Loucy (cell line): ENCODE measurements around the gene CD9.

Experiments
- H2AFZ ChIP-seq: fragments of 200-600 bp; sonication (generic); 2 replicates; pipeline ENCODE4 v1.6.0; 2016; ENCODE audit warnings: antibody characterized with exemption, mild to moderate bottlenecking, low read length, moderate library complexity
- H3F3A ChIP-seq: fragments of 200-600 bp; 2 replicates; pipeline ENCODE4 v1.6.0; 2016; ENCODE audit warnings: antibody characterized with exemption, low read depth, mild to moderate bottlenecking
- H3K27me3 ChIP-seq: fragments of 200-600 bp; sonication (generic); 2 replicates; pipeline ENCODE4 v1.6.1; 2014; ENCODE audit warnings: low read length, mild to moderate bottlenecking; ENCODE audit not compliant: insufficient read depth, poor library complexity, severe bottlenecking
- H3K36me3 ChIP-seq: fragments of 200-600 bp; sonication (generic); 2 replicates; pipeline ENCODE4 v1.6.1; 2016; ENCODE audit warnings: low read length; ENCODE audit not compliant: insufficient read depth
- H3K4me1 ChIP-seq: fragments of 200-600 bp; sonication (generic); 2 replicates; pipeline ENCODE4 v1.5.1; 2014; ENCODE audit warnings: low read length, mild to moderate bottlenecking; ENCODE audit not compliant: insufficient read depth, poor library complexity, severe bottlenecking
- H3K4me2 ChIP-seq: fragments of 200-600 bp; sonication (generic); 2 replicates; pipeline ENCODE4 v1.6.0; 2014; ENCODE audit warnings: antibody characterized with exemption, low read length, low read depth, mild to moderate bottlenecking; ENCODE audit not compliant: poor library complexity, severe bottlenecking
- H3K4me3 ChIP-seq: fragments of 200-600 bp; sonication (generic); 2 replicates; pipeline ENCODE4 v1.5.1; 2014; ENCODE audit warnings: low read length, mild to moderate bottlenecking, mixed read lengths; ENCODE audit not compliant: poor library complexity, severe bottlenecking
- H3K79me2 ChIP-seq: fragments of 200-600 bp; sonication (generic); 2 replicates; pipeline ENCODE4 v1.6.1; 2014; ENCODE audit warnings: low read length; ENCODE audit not compliant: insufficient read depth
- H3K9ac ChIP-seq: fragments of 200-600 bp; sonication (generic); 2 replicates; pipeline ENCODE4 v1.6.0; 2014; ENCODE audit warnings: mild to moderate bottlenecking, low read depth, low read length, moderate library complexity; ENCODE audit not compliant: poor library complexity, severe bottlenecking
- H3K9me2 ChIP-seq: fragments of 200-600 bp; sonication (generic); replicated peaks from 2 replicates; pipeline ENCODE4 v1.6.1; 2016; ENCODE audit warnings: low read depth, low read length, mixed read lengths
- H3K9me3 ChIP-seq: fragments of 200-600 bp; sonication (generic); 2 replicates; pipeline ENCODE4 v1.6.1; 2014; ENCODE audit warnings: mild to moderate bottlenecking, antibody characterized with exemption, low read length, low read depth; ENCODE audit not compliant: insufficient read depth
- H4K20me1 ChIP-seq: fragments of 200-600 bp; sonication (generic); 2 replicates; pipeline ENCODE4 v1.6.0; 2014; ENCODE audit warnings: antibody characterized with exemption, low read length, mild to moderate bottlenecking; ENCODE audit not compliant: insufficient read depth, poor library complexity, severe bottlenecking
- EZH2phosphoT487 ChIP-seq: fragments of 200-600 bp; IDR thresholded peaks from 2 replicates; pipeline ENCODE4 v1.6.1; 2018; ENCODE audit warnings: antibody characterized with exemption, mild to moderate bottlenecking, moderate library complexity, borderline replicate concordance
- TF ChIP-seq, protein P1 (sequence below): fragments of 200-600 bp; sonication (generic); conservative IDR thresholded peaks from 2 replicates; pipeline ENCODE4 v1.5.1; 2014; ENCODE audit warnings: mild to moderate bottlenecking, antibody characterized with exemption, low read length

Gene CD9

DNA sequence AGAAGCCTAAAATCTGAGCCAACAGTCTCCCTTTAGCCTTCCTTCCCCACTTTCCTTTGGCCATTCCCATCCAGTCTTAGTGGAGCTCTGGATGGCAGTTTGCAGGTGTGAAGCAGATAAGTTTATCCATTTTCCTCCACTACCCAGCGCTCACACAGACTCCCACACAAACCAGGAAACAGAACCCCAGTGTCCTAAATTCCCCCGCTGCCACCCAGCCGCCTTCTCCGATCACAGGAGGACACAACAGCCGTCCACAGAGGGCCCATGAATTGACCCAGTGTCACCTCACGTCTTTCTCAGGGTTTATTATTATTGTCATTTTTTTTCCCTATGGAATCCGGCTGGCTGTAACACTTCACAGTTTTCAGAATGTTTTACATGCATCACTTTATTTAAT, 16.4 kb downstream of the CD9 start:
- Histone ChIP-seq H3K4me2 (no peak overlapping the region), H3K9ac (no peak overlapping the region), H2AFZ (no peak overlapping the region), H3K27me3 (no peaks in the 10 kb centered on the region), H3K4me1 (peaks cover 8% of the 10 kb centered on the region), H3K9me3 (no peaks in the 10 kb centered on the region), H3K36me3 (no peaks in the 10 kb centered on the region), H3K79me2 (no peaks in the 10 kb centered on the region), H4K20me1 (no peaks in the 10 kb centered on the region), H3K9me2 (no peaks in the 10 kb centered on the region), H3K4me3 (no peak overlapping the region), H3F3A (no peaks in the 10 kb centered on the region)
- TF ChIP-seq EZH2phosphoT487: no peak
- TF ChIP-seq, protein P1, sequence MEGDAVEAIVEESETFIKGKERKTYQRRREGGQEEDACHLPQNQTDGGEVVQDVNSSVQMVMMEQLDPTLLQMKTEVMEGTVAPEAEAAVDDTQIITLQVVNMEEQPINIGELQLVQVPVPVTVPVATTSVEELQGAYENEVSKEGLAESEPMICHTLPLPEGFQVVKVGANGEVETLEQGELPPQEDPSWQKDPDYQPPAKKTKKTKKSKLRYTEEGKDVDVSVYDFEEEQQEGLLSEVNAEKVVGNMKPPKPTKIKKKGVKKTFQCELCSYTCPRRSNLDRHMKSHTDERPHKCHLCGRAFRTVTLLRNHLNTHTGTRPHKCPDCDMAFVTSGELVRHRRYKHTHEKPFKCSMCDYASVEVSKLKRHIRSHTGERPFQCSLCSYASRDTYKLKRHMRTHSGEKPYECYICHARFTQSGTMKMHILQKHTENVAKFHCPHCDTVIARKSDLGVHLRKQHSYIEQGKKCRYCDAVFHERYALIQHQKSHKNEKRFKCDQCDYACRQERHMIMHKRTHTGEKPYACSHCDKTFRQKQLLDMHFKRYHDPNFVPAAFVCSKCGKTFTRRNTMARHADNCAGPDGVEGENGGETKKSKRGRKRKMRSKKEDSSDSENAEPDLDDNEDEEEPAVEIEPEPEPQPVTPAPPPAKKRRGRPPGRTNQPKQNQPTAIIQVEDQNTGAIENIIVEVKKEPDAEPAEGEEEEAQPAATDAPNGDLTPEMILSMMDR: no peak

DNA sequence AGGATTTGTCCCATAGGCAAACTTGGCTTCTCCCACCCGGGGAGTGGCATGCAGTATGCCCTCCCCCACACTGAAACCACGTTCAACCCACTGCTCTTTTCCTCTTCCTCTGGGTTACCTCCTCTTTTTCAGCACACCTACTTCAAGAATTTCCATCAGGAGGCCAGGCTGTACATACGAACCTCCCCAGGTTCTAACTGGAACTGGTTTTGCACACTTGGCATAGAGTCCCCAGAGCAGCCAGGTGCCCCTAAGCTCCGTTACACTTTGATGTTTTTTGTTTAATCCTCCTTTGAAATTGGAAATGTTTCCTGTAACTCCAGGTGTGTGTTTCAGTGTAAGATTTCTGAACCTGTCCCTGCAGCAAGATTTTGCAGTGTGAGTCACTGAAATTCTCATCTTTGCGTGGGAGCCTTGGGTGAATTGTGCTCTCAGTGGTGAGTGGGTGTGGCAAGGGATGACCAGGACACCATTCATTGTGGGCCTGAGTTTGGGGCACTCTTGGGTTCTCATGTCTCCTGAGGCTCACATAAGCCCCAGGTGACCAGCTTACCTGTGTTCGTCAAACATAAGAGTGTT, 18.2 kb downstream of the CD9 start:
- H3K4me1 ChIP-seq: peaks cover 8% of the 10 kb centered on the region
- H3F3A ChIP-seq: no peaks in the 10 kb centered on the region
- H3K4me2 ChIP-seq: no peak overlapping the region

DNA sequence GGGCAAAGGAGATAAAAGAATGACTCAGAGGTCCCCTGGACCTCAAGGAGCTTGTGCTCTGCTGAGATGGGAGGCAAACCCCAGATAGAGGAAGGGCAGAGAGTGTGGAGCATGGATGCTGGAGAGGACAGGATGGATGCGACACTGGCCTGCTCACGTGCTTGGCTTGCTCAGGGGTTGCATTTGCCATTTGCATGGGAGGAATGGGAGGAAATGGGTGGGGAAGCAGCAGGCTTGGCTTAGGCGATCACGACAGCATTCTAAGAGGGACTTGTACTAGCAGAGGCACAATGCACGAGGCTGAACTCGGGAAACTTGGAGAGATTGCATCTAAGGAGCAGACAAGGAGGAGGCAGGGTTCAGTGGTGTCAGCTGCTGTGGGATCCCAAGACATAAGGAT, 19.8 kb downstream of the CD9 start:
- Histone ChIP-seq H3K27me3 (no peaks in the 10 kb centered on the region), H3K79me2 (no peaks in the 10 kb centered on the region), H3K4me1 (peaks cover 8% of the 10 kb centered on the region), H3K4me2 (no peak overlapping the region), H2AFZ (no peak overlapping the region), H3K9me3 (no peaks in the 10 kb centered on the region), H3K9ac (no peak overlapping the region), H3K4me3 (no peak overlapping the region), H3K36me3 (no peaks in the 10 kb centered on the region), H3F3A (no peaks in the 10 kb centered on the region), H3K9me2 (no peaks in the 10 kb centered on the region), H4K20me1 (no peaks in the 10 kb centered on the region)
- TF ChIP-seq, protein P1: no peak
- no peak for TF ChIP-seq EZH2phosphoT487

More for the DNA sequence above, 18.2 kb downstream of the CD9 start:
- no peak overlapping the region for H2AFZ ChIP-seq
- H3K9me2 ChIP-seq: no peaks in the 10 kb centered on the region
- no peaks in the 10 kb centered on the region for H3K9me3 ChIP-seq
- H4K20me1 ChIP-seq: no peaks in the 10 kb centered on the region
- no peak overlapping the region for H3K4me3 ChIP-seq
- H3K79me2 ChIP-seq: no peaks in the 10 kb centered on the region
- H3K36me3 ChIP-seq: no peaks in the 10 kb centered on the region
- H3K27me3 ChIP-seq: no peaks in the 10 kb centered on the region
- TF ChIP-seq EZH2phosphoT487: no peak
- TF ChIP-seq, protein P1: no peak
- H3K9ac ChIP-seq: no peak overlapping the region
